HEK293 (cell line): ENCODE results near the gene FRMD8.

Experiments used
- CTCF ChIA-PET: fragments of 350-600 bp; formaldehyde crosslinking; extraction: SDS; loops from one replicate; lab custom pipeline; 2021; ENCODE audit warnings: antibody characterized with exemption; lab: Yijun Ruan, JAX
- POLR2A ChIA-PET: fragments of 300-600 bp; formaldehyde crosslinking; extraction: SDS; loops from one replicate; lab custom pipeline; 2020; ENCODE audit warnings: antibody characterized with exemption, inconsistent platforms; lab: Yijun Ruan, JAX
- H3K27ac ChIP-seq: fragments of 200-500 bp; sonication (Bioruptor generic); 2 replicates; pipeline ENCODE4 v1.5.1; 2014; ENCODE audit warnings: low read depth, low read length, control low read depth, inconsistent platforms; ENCODE audit errors: extremely low read depth
- H3K36me3 ChIP-seq, 2 experiments: fragments of 200-500 bp in 1 of 2; sonication (Bioruptor generic) in 1 of 2; 1 replicate in 1 of 2; 2 replicates in 1 of 2; pipeline ENCODE4 v1.5.1; 2014 to 2017; ENCODE audit warnings: inconsistent platforms in 2 of 2, low read length in 2 of 2; ENCODE audit not compliant: control insufficient read depth in 2 of 2, insufficient read depth in 1 of 2
- H3K4me1 ChIP-seq: fragments of 200-500 bp; sonication (Bioruptor generic); 2 replicates; pipeline ENCODE4 v1.5.1; 2014; ENCODE audit warnings: mild to moderate bottlenecking, low read length, inconsistent platforms; ENCODE audit not compliant: control insufficient read depth, insufficient read depth
- H3K4me3 ChIP-seq: 2 replicates; pipeline ENCODE4 v1.5.1; 2011; ENCODE audit warnings: low read depth, mild to moderate bottlenecking, control low read depth, low read length, moderate library complexity
- H3K9me3 ChIP-seq: fragments of 200-500 bp; sonication (Bioruptor generic); 2 replicates; pipeline ENCODE4 v1.5.1; 2014; ENCODE audit warnings: low read depth, low read length, inconsistent platforms; ENCODE audit not compliant: control insufficient read depth, insufficient read depth
- ATF2 ChIP-seq: fragments of 450-650 bp; formaldehyde crosslinking; IDR thresholded peaks from 2 replicates; pipeline ENCODE4 v1.5.1; 2016; ENCODE audit warnings: missing biosample characterization, missing genetic modification characterization, low read depth
- HIC1 ChIP-seq: fragments of 450-650 bp; formaldehyde crosslinking; IDR thresholded peaks from 2 replicates; pipeline ENCODE4 v1.5.1; 2016; ENCODE audit warnings: missing biosample characterization, missing genetic modification characterization
- MZF1 ChIP-seq: fragments of 450-650 bp; formaldehyde crosslinking; IDR thresholded peaks from 2 replicates; pipeline ENCODE4 v1.5.1; 2017; ENCODE audit warnings: missing biosample characterization, missing genetic modification characterization, borderline replicate concordance
- PRDM1 ChIP-seq: fragments of 450-650 bp; formaldehyde crosslinking; IDR thresholded peaks from 2 replicates; pipeline ENCODE4; 2016; ENCODE audit warnings: missing biosample characterization, missing genetic modification characterization
- SCRT1 ChIP-seq: fragments of 450-650 bp; formaldehyde crosslinking; IDR thresholded peaks from 2 replicates; pipeline ENCODE4 v1.5.1; 2016; ENCODE audit warnings: missing biosample characterization, missing genetic modification characterization, borderline replicate concordance
- SCRT2 ChIP-seq: fragments of 450-650 bp; formaldehyde crosslinking; IDR thresholded peaks from 2 replicates; pipeline ENCODE4 v1.5.1; 2016; ENCODE audit warnings: missing biosample characterization, missing genetic modification characterization
- SETDB1 ChIP-seq: IDR thresholded peaks from one replicate; pipeline ENCODE4 v1.6.1; 2017; ENCODE audit warnings: mild to moderate bottlenecking, low read length, moderate library complexity, mixed read lengths; ENCODE audit not compliant: insufficient read length
- ZBTB10 ChIP-seq: fragments of 450-650 bp; formaldehyde crosslinking; IDR thresholded peaks from 2 replicates; pipeline ENCODE4 v1.5.1; 2016; ENCODE audit warnings: missing biosample characterization, missing genetic modification characterization
- ZBTB17 ChIP-seq: fragments of 450-650 bp; formaldehyde crosslinking; IDR thresholded peaks from 2 replicates; pipeline ENCODE4 v1.5.1; 2016; ENCODE audit warnings: missing biosample characterization, missing genetic modification characterization
- ZBTB20 ChIP-seq: fragments of 450-650 bp; formaldehyde crosslinking; IDR thresholded peaks from 2 replicates; pipeline ENCODE4 v1.5.1; 2016; ENCODE audit warnings: missing biosample characterization, missing genetic modification characterization
- ZBTB6 ChIP-seq: fragments of 450-650 bp; formaldehyde crosslinking; IDR thresholded peaks from 2 replicates; pipeline ENCODE4 v1.5.1; 2017; ENCODE audit warnings: missing biosample characterization, missing genetic modification characterization
- ZEB2 ChIP-seq: fragments of 450-650 bp; formaldehyde crosslinking; IDR thresholded peaks from 2 replicates; pipeline ENCODE4 v1.5.1; 2016; ENCODE audit warnings: missing biosample characterization, missing genetic modification characterization
- ZNF18 ChIP-seq: fragments of 450-650 bp; formaldehyde crosslinking; IDR thresholded peaks from 2 replicates; pipeline ENCODE4 v1.5.1; 2016; ENCODE audit warnings: missing biosample characterization, missing genetic modification characterization
- ZNF19 ChIP-seq: fragments of 450-650 bp; formaldehyde crosslinking; IDR thresholded peaks from 2 replicates; pipeline ENCODE4; 2016; ENCODE audit warnings: missing biosample characterization, missing genetic modification characterization, low read depth
- ZNF223 ChIP-seq: fragments of 450-650 bp; formaldehyde crosslinking; IDR thresholded peaks from 2 replicates; pipeline ENCODE4 v1.5.1; 2016; ENCODE audit warnings: missing biosample characterization, missing genetic modification characterization
- ZNF23 ChIP-seq: fragments of 450-650 bp; formaldehyde crosslinking; IDR thresholded peaks from 2 replicates; pipeline ENCODE4 v1.5.1; 2016; ENCODE audit warnings: missing biosample characterization, missing genetic modification characterization, borderline replicate concordance
- ZNF335 ChIP-seq: fragments of 450-650 bp; formaldehyde crosslinking; conservative IDR thresholded peaks from 2 replicates; pipeline ENCODE4 v1.5.1; 2016; ENCODE audit warnings: missing biosample characterization, missing genetic modification characterization
- ZNF366 ChIP-seq: fragments of 450-650 bp; formaldehyde crosslinking; conservative IDR thresholded peaks from 2 replicates; pipeline ENCODE4 v1.5.1; 2016; ENCODE audit warnings: missing biosample characterization, missing genetic modification characterization
- ZNF510 ChIP-seq: fragments of 450-650 bp; formaldehyde crosslinking; IDR thresholded peaks from 2 replicates; pipeline ENCODE4 v1.5.1; 2018; ENCODE audit warnings: mild to moderate bottlenecking, missing genetic modification characterization, missing biosample characterization; ENCODE audit not compliant: insufficient replicate concordance
- ZNF521 ChIP-seq: fragments of 450-650 bp; formaldehyde crosslinking; IDR thresholded peaks from 2 replicates; pipeline ENCODE4 v1.5.1; 2017; ENCODE audit warnings: missing biosample characterization, mild to moderate bottlenecking, missing genetic modification characterization
- ZNF596 ChIP-seq: fragments of 450-650 bp; IDR thresholded peaks from 2 replicates; pipeline ENCODE4 v1.5.0; 2018; ENCODE audit warnings: missing biosample characterization, mild to moderate bottlenecking, missing genetic modification characterization, moderate library complexity
- ZNF600 ChIP-seq: fragments of 450-650 bp; formaldehyde crosslinking; IDR thresholded peaks from 2 replicates; pipeline ENCODE4 v1.5.1; 2016; ENCODE audit warnings: missing biosample characterization, missing genetic modification characterization
- ZNF664 ChIP-seq: fragments of 450-650 bp; formaldehyde crosslinking; IDR thresholded peaks from 2 replicates; pipeline ENCODE4 v1.5.1; 2016; ENCODE audit warnings: missing biosample characterization, missing genetic modification characterization
- ZNF785 ChIP-seq: fragments of 450-650 bp; formaldehyde crosslinking; IDR thresholded peaks from 2 replicates; pipeline ENCODE4 v1.5.1; 2016; ENCODE audit warnings: missing biosample characterization, missing genetic modification characterization

The FRMD8 gene

GRCh38 chr11:65426839-65427690 is 40.6 kb downstream of the FRMD8 start (continued):
- no peak for TF ChIP-seq ZBTB10 (tag by site-specific recombination)
- no peak for TF ChIP-seq ZNF23 (tag by site-specific recombination)
- no peak for TF ChIP-seq ZBTB6 (tag by site-specific recombination)
- peak; percentile 45; the same call in 1 of the 2 replicates for TF ChIP-seq ZBTB20 (tag by site-specific recombination)

GRCh38 chr11:65427691-65428577 is 41.5 kb downstream of the FRMD8 start:
- 0 out of 2 replicates have a peak, but pooled peaks have one; percentile 23 for TF ChIP-seq ZNF600
- TF ChIP-seq ATF2 (tag by site-specific recombination) = no peak
- peak; percentile 83 for TF ChIP-seq ZNF366
- TF ChIP-seq ZNF510 (tag by site-specific recombination) = no peak
- TF ChIP-seq MZF1 (tag by site-specific recombination) = peak; percentile 70; the same call in 1 of the 2 replicates
- peak; percentile 54 for TF ChIP-seq PRDM1 (tag by site-specific recombination)
- peak; percentile 73 for TF ChIP-seq SCRT1 (tag by site-specific recombination)
- 0 out of 2 replicates have a peak, but pooled peaks have one; percentile 13 for TF ChIP-seq HIC1 (tag by site-specific recombination)
- no peak for TF ChIP-seq ZNF19 (tag by site-specific recombination)
- TF ChIP-seq ZBTB17 (tag by site-specific recombination) = peak; percentile 58
- TF ChIP-seq SCRT2 (tag by site-specific recombination) = peak; percentile 92
- TF ChIP-seq ZEB2 (tag by site-specific recombination) = peak; percentile 0; the same call in 1 of the 2 replicates
- TF ChIP-seq ZBTB20 (tag by site-specific recombination) = 0 out of 2 replicates have a peak, but pooled peaks have one; percentile 3
- no peak for TF ChIP-seq ZNF223
- peak; percentile 60; the same call in 1 of the 2 replicates for TF ChIP-seq ZNF335 (tag by site-specific recombination)
- no peak for TF ChIP-seq SETDB1
- TF ChIP-seq ZNF596 (tag by site-specific recombination) = no peak
- TF ChIP-seq ZNF785 (tag by site-specific recombination) = no peak
- TF ChIP-seq ZNF521 (tag by site-specific recombination) = no peak
- TF ChIP-seq ZNF664 (tag by site-specific recombination) = no peak
- TF ChIP-seq ZNF18 (tag by site-specific recombination) = no peak
- Histone ChIP-seq H3K36me3 (peaks cover 0 to 56% of the 10 kb centered on the region in 2 experiments; a peak in 1 of 3 replicates), H3K4me1 (no peaks in the 10 kb centered on the region), H3K4me3 (peak overlapping the region; percentile 68), H3K27ac (peak overlapping the region; percentile 27; the same call in 1 of the 2 replicates), H3K9me3 (no peaks in the 10 kb centered on the region)
- ChIA-PET POLR2A (interaction anchor here (1.1 to 16.9 kb wide), 7 partner anchors 9 to 71 kb away, joined by 3 to 1129 read pairs (median 4); partner anchors contain the start of gene MALAT1), CTCF (interaction anchor here (1.3 kb wide), 1 partner anchor 12 kb away, joined by 6 read pairs; no protein-coding TSS in a partner anchor)
